Small intestine (tissue), 7 donors: ENCODE measurements around the gene CIITA. TPM values are rescaled to one million over a fixed set of nuclear protein-coding genes. Genes with fewer than 3 reads are reported as not detected.

Source experiments
- DNase-seq, 2 donors: peaks; one replicate each; pipeline versions ENCODE4 v3.0.0 to v3.0.0-alpha.2; 2013
- FAIRE-seq: peaks from 2 replicates; lab custom pipeline; 2012; peaks lifted over from hg19 to GRCh38; lab: Jason Lieb, UNC
- H3K27ac ChIP-seq, 3 donors: one replicate each; pipeline ENCODE4 v1.5.1; 2013; ENCODE audit warnings: low read length in 2 of 3, mild to moderate bottlenecking in 2 of 3, control low read depth in 1 of 3, inconsistent platforms in 1 of 3, low read depth in 1 of 3, moderate library complexity in 1 of 3
- H3K27me3 ChIP-seq, 3 donors: one replicate each; pipeline ENCODE4 v1.6.1; 2013; ENCODE audit warnings: low read length in 3 of 3, inconsistent platforms in 1 of 3; ENCODE audit not compliant: control insufficient read depth in 3 of 3, insufficient read depth in 3 of 3
- H3K36me3 ChIP-seq, 3 donors: one replicate each; pipeline ENCODE4 v1.6.1; 2013; ENCODE audit warnings: low read length in 3 of 3, inconsistent platforms in 1 of 3, low read depth in 1 of 3, mild to moderate bottlenecking in 1 of 3, moderate library complexity in 1 of 3; ENCODE audit not compliant: control insufficient read depth in 3 of 3, insufficient read depth in 2 of 3
- H3K4me1 ChIP-seq, 3 donors: one replicate each; pipeline ENCODE4 v1.6.1; 2013; ENCODE audit warnings: low read length in 2 of 3, inconsistent platforms in 1 of 3, low read depth in 1 of 3, mild to moderate bottlenecking in 1 of 3, moderate library complexity in 1 of 3; ENCODE audit not compliant: control insufficient read depth in 3 of 3, insufficient read depth in 2 of 3
- H3K4me3 ChIP-seq, 3 donors: one replicate each; pipeline ENCODE4 v1.5.1; 2013; ENCODE audit warnings: low read length in 3 of 3, control low read depth in 1 of 3, inconsistent platforms in 1 of 3, low read depth in 1 of 3, mild to moderate bottlenecking in 1 of 3, moderate library complexity in 1 of 3
- H3K9me3 ChIP-seq, 2 donors: one replicate each; pipeline ENCODE4 v1.6.1; 2013; ENCODE audit warnings: low read depth in 1 of 2, low read length in 1 of 2; ENCODE audit not compliant: control insufficient read depth in 2 of 2, insufficient read depth in 1 of 2
- WGBS, 3 donors: extraction: QIAGEN DNeasy Blood & Tissue Kit; methylation state at CpG; one replicate each; pipeline ENCODE4 v1.1.7; 2013; 5-methylcytosine and 5-hydroxymethylcytosine counted together
- polyA plus RNA-seq, 4 donors: library from polyadenylated mRNA; stranded (reverse) in 3 of 4; unstranded in 1 of 4; fragments of 200-250 nt in 3 of 4; fragments of 120-200 nt in 1 of 4; gene quantifications; one replicate each; pipeline versions ENCODE4 v1.2.1 to v1.2.3, GENCODE V29; 2013
- donor health status: healthy with polysubstance abuse.
- donor health status: control.
- donor health status: control.
- donor health status: Bipolar disorder and iron deficiency.
- donor health status: healthy.

The CIITA gene
- polyA plus RNA-seq, 4 donors, result 8.1 to 11.7 (median 10.4) TPM

- Histone ChIP-seq H3K36me3 (no peaks in the 10 kb centered on the region), H3K27ac (peak overlapping the region in 1 of 3 donors; percentile 20), H3K9me3 (no peaks in the 10 kb centered on the region), H3K4me3 (no peak overlapping the region), H3K4me1 (no peaks in the 10 kb centered on the region), H3K27me3 (no peaks in the 10 kb centered on the region)
- 3 to 58% (median 17%) methylated on average over 1 of the region's 1 CpG for WGBS, 3 donors
- FAIRE-seq (no peak), DNase-seq (peak in 1 of 2 donors; percentile 95)
Observed at GRCh38 chr16:10858203-10858602, 18.8 kb upstream of the CIITA start.

GRCh38 chr16:10859020-10859419 lies 18.0 kb upstream of the CIITA start:
- Histone ChIP-seq H3K4me1 (no peaks in the 10 kb centered on the region), H3K27me3 (no peaks in the 10 kb centered on the region), H3K36me3 (no peaks in the 10 kb centered on the region), H3K27ac (no peak overlapping the region), H3K9me3 (no peaks in the 10 kb centered on the region), H3K4me3 (no peak overlapping the region)
- 49 to 91% (median 66%) methylated on average over 2 of the region's 2 CpGs for WGBS, 3 donors
- no peak for FAIRE-seq
- DNase-seq, result no peak

DNA sequence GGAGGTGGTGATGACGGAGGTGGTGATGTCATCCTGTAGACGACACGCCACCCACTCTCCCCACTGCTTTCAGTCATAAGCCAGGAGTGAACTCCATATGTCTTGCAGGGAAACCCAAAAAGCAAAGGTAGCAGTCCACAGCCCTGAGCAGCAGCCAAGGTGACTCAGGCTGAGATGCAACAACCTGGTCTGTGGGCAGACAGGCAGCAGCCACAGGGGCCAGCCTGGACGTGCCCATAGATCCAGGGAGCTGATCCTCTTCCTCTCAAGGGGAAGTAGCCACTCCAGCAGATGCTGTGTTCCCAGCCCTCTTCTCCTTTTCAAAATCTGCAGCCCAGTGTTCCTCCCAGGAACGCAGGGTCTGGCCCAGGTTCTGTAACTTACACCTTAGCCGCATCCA lies 17.3 kb upstream of the CIITA start:
- Histone ChIP-seq H3K9me3 (no peaks in the 10 kb centered on the region), H3K4me3 (no peak overlapping the region), H3K36me3 (no peaks in the 10 kb centered on the region), H3K27me3 (no peaks in the 10 kb centered on the region), H3K27ac (no peak overlapping the region), H3K4me1 (no peaks in the 10 kb centered on the region)
- DNase-seq (no peak), FAIRE-seq (no peak)
- WGBS, 3 donors, result 88 to 94% (median 92%) methylated on average over 6 of the region's 6 CpGs

GRCh38 chr16:10862438-10862837 lies 14.6 kb upstream of the CIITA start:
- Histone ChIP-seq H3K4me3 (no peak overlapping the region), H3K9me3 (no peaks in the 10 kb centered on the region), H3K27ac (no peak overlapping the region), H3K27me3 (no peaks in the 10 kb centered on the region), H3K36me3 (no peaks in the 10 kb centered on the region), H3K4me1 (no peaks in the 10 kb centered on the region)
- FAIRE-seq, result no peak
- DNase-seq, result peak in 1 of 2 donors; percentile 93
- WGBS, 3 donors, result 16 to 56% (median 34%) methylated on average over 2 of the region's 2 CpGs

GRCh38 chr16:10865991-10866966 lies 10.7 kb upstream of the CIITA start:
- DNase-seq (no peak), FAIRE-seq (no peak)
- H3K4me3 ChIP-seq, result peak overlapping the region in 1 of 3 donors; percentile 11
- peaks cover 0 to 7% (median 5%) of the 10 kb centered on the region in 3 donors for H3K4me1 ChIP-seq
- no peaks in the 10 kb centered on the region for H3K9me3 ChIP-seq
- no peaks in the 10 kb centered on the region for H3K36me3 ChIP-seq
- H3K27me3 ChIP-seq, result no peaks in the 10 kb centered on the region
- 82 to 90% (median 90%) methylated on average over 13 of the region's 13 CpGs for WGBS, 3 donors
- peak overlapping the region in 1 of 3 donors; percentile 29 for H3K27ac ChIP-seq

DNA sequence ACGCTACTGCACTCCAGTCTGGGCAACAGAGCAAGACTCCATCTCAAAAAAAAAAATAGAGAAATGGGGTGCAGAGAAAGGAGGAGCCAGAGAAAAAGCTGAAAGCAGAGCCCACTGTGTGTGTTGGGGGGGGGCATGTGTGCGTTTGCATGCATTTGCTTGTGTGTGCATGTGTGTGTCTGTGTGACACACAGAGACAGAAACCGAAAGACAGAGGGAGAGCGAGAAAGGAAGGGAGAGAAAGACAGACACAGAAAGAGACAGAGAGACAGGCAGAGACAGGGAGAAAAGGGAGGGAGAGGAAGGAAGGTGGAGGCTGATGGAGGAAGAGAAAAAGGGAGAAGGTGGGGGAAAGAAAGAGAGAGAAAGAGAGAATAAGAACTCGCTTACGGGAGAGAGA lies 9.8 kb upstream of the CIITA start:
- DNase-seq (no peak), FAIRE-seq (no peak)
- 79 to 92% (median 85%) methylated on average over 6 of the region's 6 CpGs for WGBS, 3 donors
- H3K9me3 ChIP-seq, result no peaks in the 10 kb centered on the region
- H3K27me3 ChIP-seq, result no peaks in the 10 kb centered on the region
- H3K36me3 ChIP-seq, result no peaks in the 10 kb centered on the region
- H3K4me3 ChIP-seq, result no peak overlapping the region
- H3K4me1 ChIP-seq, result peaks cover 0 to 7% (median 5%) of the 10 kb centered on the region in 3 donors
- H3K27ac ChIP-seq, result peak overlapping the region in 1 of 3 donors; percentile 3

DNA sequence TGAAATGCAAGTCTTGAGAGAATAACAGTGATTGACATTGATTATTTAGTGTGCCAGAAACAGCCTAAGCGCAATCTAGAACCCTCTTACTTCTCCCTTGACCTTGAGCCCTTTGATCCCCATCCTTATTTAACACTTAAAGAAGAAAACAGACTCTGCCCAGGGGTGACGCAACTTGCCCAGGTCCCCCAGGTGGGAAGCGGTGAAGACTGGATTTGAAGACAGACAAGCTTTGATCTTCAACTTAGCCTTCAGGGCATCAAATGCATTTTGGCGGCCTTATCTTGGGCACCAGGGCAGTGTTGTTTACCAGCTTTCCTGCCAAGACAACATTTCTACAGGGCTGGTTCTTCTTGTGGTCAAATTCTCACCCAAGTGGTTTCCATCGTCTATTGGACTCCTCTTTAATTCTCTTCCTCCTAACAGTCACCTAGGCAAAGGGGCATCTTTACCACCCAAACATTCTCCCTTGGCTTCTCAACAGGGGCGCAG lies 8.9 kb upstream of the CIITA start:
- Histone ChIP-seq H3K36me3 (no peaks in the 10 kb centered on the region), H3K27me3 (no peaks in the 10 kb centered on the region), H3K4me3 (no peak overlapping the region), H3K9me3 (no peaks in the 10 kb centered on the region), H3K4me1 (peaks cover 0 to 7% (median 5%) of the 10 kb centered on the region in 3 donors), H3K27ac (peak overlapping the region in 1 of 3 donors; percentile 3)
- WGBS, 3 donors, result 54 to 70% (median 62%) methylated on average over 6 of the region's 6 CpGs
- DNase-seq (no peak), FAIRE-seq (no peak)

- Histone ChIP-seq H3K27me3 (no peaks in the 10 kb centered on the region), H3K4me3 (no peak overlapping the region), H3K9me3 (no peaks in the 10 kb centered on the region), H3K27ac (peak overlapping the region in 1 of 3 donors; percentile 66), H3K36me3 (no peaks in the 10 kb centered on the region), H3K4me1 (peaks cover 0 to 7% (median 5%) of the 10 kb centered on the region in 3 donors)
- WGBS, 3 donors, result 26 to 28% (median 27%) methylated on average over 13 of the region's 13 CpGs
- FAIRE-seq (no peak), DNase-seq (no peak)
Observed at GRCh38 chr16:10868596-10869469, 8.2 kb upstream of the CIITA start.
